ENCODE data around the gene OMA1.

GRCh38 chr1:58545591-58546519 lies 671 bp downstream of the OMA1 start:
- TF ChIP-seq, protein P1, sequence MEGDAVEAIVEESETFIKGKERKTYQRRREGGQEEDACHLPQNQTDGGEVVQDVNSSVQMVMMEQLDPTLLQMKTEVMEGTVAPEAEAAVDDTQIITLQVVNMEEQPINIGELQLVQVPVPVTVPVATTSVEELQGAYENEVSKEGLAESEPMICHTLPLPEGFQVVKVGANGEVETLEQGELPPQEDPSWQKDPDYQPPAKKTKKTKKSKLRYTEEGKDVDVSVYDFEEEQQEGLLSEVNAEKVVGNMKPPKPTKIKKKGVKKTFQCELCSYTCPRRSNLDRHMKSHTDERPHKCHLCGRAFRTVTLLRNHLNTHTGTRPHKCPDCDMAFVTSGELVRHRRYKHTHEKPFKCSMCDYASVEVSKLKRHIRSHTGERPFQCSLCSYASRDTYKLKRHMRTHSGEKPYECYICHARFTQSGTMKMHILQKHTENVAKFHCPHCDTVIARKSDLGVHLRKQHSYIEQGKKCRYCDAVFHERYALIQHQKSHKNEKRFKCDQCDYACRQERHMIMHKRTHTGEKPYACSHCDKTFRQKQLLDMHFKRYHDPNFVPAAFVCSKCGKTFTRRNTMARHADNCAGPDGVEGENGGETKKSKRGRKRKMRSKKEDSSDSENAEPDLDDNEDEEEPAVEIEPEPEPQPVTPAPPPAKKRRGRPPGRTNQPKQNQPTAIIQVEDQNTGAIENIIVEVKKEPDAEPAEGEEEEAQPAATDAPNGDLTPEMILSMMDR (IDR thresholded peaks at IDR 0.05), result no peak
- TF ChIP-seq POLR2A (IDR thresholded peaks at IDR 0.05), result peak in 1 of 2 donors; percentile 19
- TF ChIP-seq EP300 (IDR thresholded peaks at IDR 0.05), result peak in 1 of 4 donors; percentile 28
- peak in 3 of 4 donors; percentile 15 to 45 (median 22) for TF ChIP-seq POLR2AphosphoS5 (IDR thresholded peaks at IDR 0.05)

Data from sigmoid colon (tissue), 4 donors.